GM21786 (cell line): ENCODE results near the gene SLC27A5.
A peak's percentile ranks its signal among the peaks of the same experiment; 100 is the strongest.
"Not testable (repeated sequence)": the region's sequence is repeated elsewhere in the genome, so short reads cannot be mapped to it uniquely, and the experiment has no call there.

Experiments
- ATAC-seq: cut with Tn5 transposase; IDR thresholded peaks from one replicate; pipeline ENCODE4 v1.9.1; 2021; ENCODE audit not compliant: unreplicated experiment

Gene SLC27A5

GRCh38 chr19:58499021-58499927 is 12.5 kb downstream of the SLC27A5 start:
- ATAC-seq = peak; percentile 93

DNA sequence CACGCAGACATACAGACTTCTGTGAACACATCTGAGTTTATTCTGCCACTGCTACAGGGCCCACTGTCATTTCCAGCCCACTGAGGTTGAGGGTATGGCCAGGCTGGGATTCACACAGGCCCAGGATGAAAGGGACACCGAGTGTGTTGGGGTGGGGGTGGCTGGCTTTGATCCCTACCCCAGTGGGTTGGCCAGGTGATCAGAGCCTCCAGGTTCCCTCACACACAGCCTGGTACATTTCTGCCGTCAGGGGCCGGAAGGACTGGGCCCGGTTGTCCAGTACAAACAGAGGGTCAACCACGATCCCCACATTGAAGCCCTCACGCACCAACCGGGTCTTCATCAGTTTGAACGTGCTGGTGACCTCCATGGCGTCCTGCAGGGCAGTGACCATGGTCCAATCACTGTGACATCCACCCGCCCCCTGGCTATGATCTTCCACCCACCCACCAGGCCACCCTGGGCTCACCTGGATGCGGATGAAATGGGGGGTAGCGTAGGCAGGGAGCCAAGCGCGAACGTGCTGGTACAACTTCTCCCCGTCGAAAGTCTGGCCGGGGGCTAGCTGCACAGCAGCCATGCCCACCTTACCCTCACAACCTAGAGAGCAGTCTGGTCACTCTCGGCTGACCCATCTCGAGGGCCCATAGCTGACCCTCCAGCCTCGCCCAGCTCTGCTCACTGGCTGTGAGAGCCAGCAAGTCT is 13.3 kb downstream of the SLC27A5 start:
- no peak for ATAC-seq

DNA sequence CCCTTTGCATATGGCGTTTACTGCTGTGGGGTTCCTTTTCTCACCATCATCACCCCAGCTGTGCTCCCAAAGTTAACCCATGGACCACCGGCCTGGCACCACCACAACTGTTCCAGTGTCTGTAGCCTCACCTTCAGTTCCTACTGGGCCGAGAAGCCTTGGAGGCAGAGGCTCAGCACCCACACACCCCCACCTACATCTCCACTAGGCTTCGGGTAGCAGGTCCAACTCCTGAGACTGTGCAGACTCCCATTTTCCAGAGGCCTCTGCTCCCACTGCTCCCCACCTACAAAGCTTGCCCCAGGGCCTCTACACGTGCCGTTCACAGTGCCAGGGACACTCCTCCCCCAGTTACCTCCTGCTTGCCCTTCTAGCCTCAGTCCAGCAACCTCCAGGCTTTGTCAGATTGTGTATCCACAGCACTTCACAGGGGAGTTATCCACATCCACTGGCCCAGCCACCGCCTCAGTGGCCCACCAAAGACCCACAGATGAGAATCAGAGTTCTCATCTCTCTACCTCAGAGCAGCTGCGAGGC is 14.1 kb downstream of the SLC27A5 start:
- ATAC-seq = no peak

DNA sequence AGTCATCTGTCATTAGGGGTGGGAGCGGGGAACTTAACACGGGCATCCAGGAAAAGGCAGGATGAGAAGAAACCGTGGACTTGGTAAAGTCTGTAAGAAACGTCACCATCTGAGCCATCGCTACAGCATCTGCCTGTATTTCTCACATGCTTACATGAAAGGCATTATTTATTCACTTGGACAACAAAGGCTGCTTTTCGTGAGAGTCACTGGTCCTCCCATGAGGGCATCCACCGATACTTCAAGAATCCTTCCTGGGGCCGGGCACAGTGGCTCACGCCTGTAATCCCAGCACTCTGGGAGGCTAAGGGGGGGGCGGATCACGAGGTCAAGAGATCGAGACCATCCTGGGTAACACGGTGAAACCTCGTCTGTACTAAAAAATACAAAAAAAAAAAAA is 19.5 kb downstream of the SLC27A5 start:
- ATAC-seq = no peak

- ATAC-seq = no peak
These were observed 20.4 kb downstream of the SLC27A5 start for GRCh38 chr19:58491393-58491792.

GRCh38 chr19:58484349-58484748 is 27.4 kb downstream of the SLC27A5 start:
- ATAC-seq = not testable (repeated sequence)

GRCh38 chr19:58483776-58484175 is 28.0 kb downstream of the SLC27A5 start:
- no peak for ATAC-seq

DNA sequence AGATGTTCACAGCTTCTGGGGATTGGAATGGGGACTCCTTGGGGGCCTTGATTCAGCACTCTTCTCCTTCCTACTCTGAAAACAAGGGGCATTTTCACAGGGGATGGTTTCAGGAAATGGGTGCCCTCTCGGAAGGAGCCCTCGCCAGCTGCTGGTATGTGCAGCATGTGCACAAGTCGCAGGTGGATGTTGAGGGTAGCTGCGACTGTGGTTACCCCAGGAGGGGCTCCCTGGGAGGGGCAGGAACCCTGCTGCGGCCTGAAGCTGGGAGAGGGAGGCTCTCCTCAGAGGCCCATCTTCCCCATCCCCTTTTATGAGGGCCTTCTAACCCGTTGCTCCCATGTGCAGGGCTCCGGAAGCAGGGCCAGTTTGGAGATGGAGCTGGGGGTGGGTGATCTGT is 29.4 kb downstream of the SLC27A5 start:
- ATAC-seq = no peak

GRCh38 chr19:58480831-58481230 is 31.0 kb downstream of the SLC27A5 start:
- no peak for ATAC-seq

DNA sequence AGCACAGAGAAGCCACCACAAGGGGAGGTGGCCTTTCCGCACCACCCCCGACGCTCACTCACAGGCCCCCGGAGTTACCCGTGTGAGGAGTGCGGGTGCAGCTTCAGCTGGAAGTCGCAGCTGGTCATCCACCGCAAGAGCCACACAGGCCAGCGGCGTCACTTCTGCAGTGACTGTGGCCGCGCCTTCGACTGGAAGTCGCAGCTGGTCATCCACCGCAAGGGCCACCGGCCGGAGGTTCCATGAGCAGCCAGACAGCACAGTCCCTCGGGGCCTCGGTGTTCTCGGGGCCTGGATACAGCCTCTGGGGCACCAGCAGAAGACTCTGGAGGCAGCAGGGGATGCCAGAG is 31.3 kb downstream of the SLC27A5 start:
- ATAC-seq = no peak

DNA sequence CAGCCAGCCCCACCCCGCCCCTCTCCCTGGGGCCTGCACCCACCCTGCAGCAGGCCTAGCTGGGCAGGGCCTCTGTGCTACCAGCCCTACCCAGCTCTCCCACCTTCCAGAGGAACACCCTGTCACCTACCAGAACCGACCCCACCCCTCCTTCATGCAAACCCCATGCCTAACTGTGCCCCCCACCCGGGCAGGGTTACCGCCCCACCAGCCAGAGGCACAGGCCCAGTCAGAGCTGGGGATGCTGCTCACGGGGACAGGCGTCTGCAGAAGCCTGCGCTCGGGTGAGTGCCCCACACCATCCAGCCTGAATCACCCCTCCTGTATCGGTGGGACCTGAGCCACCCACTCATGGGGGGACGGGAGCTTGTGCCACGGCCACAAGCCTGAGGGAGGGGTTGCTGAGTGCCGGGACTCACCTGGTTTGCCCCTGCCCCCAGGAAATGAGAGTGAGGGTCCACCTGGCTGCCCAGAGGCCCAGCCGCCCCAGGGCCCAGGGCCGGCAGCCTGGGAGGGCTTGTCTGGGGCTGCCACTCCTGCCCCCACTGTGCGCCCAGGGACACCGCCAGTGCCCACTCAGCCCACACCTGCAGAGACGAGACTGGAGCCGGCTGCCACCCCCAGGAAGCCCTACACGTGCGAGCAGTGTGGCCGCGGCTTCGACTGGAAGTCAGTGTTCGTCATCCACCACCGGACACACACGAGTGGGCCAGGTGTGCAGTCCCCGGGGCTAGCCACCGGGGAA is 31.9 kb downstream of the SLC27A5 start:
- no peak for ATAC-seq

DNA sequence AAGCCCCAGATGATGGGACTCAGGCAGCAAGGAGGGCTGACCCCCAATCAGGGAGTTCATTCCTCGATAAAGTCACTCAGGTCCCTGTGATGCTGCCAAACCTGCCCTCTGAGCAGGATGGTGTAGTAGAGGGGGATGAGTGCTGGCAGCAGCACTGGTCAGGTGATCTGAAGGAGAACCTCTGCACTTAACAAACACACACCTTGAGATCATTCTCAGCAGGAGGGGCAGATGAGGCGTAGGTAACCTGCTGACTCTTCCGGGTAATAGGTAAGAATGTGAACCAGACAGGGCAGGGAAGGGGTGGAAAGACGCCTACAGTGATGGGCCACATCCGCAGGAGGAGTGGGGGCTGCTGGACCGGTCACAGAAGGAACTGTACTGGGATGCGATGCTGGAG is 32.5 kb downstream of the SLC27A5 start:
- no peak for ATAC-seq

- ATAC-seq = no peak
These were observed 33.9 kb downstream of the SLC27A5 start for GRCh38 chr19:58477871-58478270.

DNA sequence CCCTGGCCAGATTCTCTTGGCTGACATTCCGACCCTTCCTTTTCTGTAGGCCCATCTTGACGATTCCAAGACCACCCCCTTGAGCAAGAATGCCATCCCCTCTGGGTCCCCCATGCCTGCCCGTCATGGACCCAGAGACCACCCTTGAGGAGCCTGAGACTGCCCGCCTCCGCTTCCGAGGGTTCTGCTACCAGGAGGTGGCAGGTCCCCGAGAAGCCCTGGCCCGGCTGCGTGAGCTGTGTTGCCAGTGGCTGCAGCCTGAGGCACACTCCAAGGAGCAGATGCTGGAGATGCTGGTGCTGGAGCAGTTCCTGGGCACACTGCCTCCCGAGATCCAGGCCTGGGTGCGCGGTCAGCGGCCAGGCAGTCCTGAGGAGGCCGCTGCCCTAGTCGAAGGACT is 34.7 kb downstream of the SLC27A5 start:
- ATAC-seq = no peak

DNA sequence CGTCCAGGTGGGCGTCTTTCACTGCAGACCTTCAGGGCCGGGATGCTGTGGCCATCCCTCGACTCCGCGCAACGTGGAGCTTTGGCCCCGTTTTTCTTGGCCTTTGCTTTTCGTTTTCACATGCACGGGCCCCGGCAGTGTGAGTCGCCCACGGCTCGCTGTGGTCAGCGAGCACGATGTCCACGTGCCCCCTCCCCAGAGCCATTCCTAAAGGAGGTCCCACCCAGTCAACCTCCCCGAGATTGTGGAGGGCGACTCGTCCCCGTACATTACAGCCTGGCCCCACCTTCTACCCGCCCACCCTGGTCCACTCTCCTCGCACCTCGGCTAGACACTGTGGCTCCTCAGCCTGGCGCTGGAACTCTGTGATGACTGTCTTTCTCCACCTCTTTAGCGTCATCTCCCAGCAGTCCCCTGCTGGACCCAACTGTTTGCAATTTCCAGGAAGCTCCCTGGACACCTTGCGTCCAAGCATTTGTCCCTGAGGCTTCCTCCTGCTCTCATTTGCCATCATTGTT is 35.2 kb downstream of the SLC27A5 start:
- no peak for ATAC-seq

DNA sequence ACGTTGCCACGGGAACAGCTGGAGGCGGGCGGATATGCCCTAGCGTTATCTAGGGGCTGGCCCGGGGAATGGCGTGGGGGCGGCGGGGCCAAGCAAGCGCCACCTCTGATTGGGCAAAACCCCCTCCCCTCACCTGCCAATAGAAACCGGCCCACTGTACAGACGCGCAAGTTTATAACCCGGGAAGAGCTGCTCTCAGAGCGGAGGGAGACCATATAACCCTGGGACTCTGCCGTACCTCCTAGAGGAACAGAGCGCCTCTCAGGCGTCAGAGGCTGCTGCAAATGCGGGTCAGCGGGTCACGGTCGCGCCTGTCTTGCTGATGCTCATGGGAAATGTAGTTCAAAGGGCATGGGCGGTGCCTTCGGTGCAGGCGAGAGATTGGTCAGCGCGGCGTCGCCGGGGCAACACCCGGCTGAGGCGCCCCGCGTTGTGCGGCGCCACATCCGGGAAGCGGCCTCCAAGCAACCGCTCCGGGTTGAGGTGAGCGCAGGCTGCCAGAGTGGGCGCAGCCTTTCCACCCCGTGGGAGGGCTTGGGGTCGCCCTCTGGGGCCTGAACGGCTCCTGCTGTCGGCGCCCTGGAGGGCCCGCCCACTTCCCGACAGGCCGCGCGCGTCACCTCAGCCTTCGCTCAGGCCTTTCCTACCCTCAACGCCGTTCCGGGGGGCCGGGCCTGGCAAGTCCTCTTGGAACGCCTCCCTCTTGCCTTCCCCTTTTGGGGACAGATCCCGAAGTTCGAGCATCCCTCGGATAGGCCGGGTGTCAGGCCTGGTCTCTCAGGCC is 35.9 kb downstream of the SLC27A5 start, which contains the start of gene ZNF446:
ZNF446 (plus strand) TSS at position 639 of the 784 bp plus-strand sequence. CDS start 867 bp downstream, outside the sequence.
- peak; percentile 87 for ATAC-seq

DNA sequence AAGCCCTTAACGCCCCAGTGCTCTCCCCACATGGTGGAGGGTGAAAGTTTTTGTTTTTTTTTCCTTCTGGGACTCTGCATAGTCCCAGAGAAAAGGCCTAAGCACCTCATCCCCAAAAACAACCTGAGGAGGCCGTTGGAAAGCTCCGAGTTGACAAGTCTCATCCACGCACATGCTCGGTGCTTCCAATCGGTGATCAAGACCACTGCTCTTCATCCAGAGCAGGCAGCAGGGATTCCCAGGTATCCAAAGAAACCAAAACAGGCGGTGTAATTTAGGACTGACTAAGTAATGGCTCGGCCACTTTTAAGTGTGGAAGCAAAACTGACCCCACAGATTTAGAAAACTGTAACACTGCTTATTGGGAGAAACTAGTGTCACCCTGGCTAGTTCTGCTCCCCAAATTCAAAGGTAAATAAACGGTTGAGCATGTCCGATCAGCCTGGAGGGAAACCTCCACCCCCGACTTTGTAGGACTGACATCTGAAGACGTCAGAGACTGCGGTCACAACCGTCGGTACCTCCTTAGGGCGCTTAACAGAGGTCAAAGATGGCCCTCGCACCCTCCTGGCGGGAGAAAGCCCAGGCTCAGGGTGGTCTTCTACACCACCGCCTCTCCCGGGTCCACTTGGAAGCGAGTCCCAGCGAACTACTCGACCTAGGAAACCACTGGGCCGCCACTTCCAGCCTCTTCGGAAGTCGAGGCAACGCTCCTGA is 36.6 kb downstream of the SLC27A5 start:
- no peak for ATAC-seq

- no peak for ATAC-seq
These were observed 37.3 kb downstream of the SLC27A5 start for GRCh38 chr19:58474291-58474996.

DNA sequence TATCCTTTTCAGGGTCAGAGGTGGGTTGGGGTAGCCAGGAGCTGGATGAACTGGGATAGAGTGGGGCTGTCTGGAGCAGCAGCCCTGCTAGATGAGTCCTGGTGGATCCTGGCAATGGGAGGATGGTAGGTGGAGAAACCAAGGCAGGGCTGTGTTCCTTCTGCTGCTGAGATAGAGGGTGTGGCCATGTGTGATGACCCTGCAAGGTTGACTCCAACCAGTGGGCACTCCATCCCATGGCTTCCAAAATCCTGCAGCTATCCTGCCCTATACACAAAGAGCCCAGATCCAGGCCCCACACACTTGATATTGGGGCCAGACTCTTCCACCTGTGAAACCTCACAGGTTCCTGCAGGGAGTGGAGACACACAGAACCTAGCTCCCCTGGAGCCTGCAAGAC is 38.0 kb downstream of the SLC27A5 start:
- no peak for ATAC-seq
